ENCODE data around the gene SDK1.

Gene SDK1

GRCh38 chr7:4149645-4150044 is 848.6 kb downstream of the SDK1 start:
- Histone ChIP-seq H3K36me3 (ENCODE audit: control insufficient read depth, insufficient read depth, low read length, severe bottlenecking) (no peaks in the 10 kb centered on the region), H3K9ac (ENCODE audit: low read length) (no peak overlapping the region), H3K27me3 (replicated peaks; ENCODE audit: control insufficient read depth, insufficient read depth, low read length) (no peaks in the 10 kb centered on the region), H3K4me3 (ENCODE audit: low read length) (no peak overlapping the region), H3K4me1 (ENCODE audit: control insufficient read depth, insufficient read depth, low read length) (peaks cover 4% of the 10 kb centered on the region), H3K9me3 (ENCODE audit: control insufficient read depth, low read length) (no peaks in the 10 kb centered on the region)
- DNase-seq (ENCODE audit: low read depth), result no peak

- Histone ChIP-seq H3K4me3 (ENCODE audit: low read length) (no peak overlapping the region), H3K27me3 (replicated peaks; ENCODE audit: control insufficient read depth, insufficient read depth, low read length) (no peaks in the 10 kb centered on the region), H3K9ac (ENCODE audit: low read length) (no peak overlapping the region), H3K4me1 (ENCODE audit: control insufficient read depth, insufficient read depth, low read length) (no peaks in the 10 kb centered on the region), H3K36me3 (ENCODE audit: control insufficient read depth, insufficient read depth, low read length, severe bottlenecking) (no peaks in the 10 kb centered on the region), H3K9me3 (ENCODE audit: control insufficient read depth, low read length) (no peaks in the 10 kb centered on the region)
- no peak for DNase-seq (ENCODE audit: low read depth)
Measured at GRCh38 chr7:4150731-4151130, 849.7 kb downstream of the SDK1 start.

GRCh38 chr7:4151524-4151923 is 850.5 kb downstream of the SDK1 start:
- Histone ChIP-seq H3K4me3 (ENCODE audit: low read length) (no peak overlapping the region), H3K9me3 (ENCODE audit: control insufficient read depth, low read length) (no peaks in the 10 kb centered on the region), H3K36me3 (ENCODE audit: control insufficient read depth, insufficient read depth, low read length, severe bottlenecking) (no peaks in the 10 kb centered on the region)

GRCh38 chr7:4151926-4152549 is 851.0 kb downstream of the SDK1 start:
- no peak for DNase-seq (ENCODE audit: low read depth)
- Histone ChIP-seq H3K9me3 (ENCODE audit: control insufficient read depth, low read length) (no peaks in the 10 kb centered on the region), H3K4me1 (ENCODE audit: control insufficient read depth, insufficient read depth, low read length) (no peaks in the 10 kb centered on the region), H3K36me3 (ENCODE audit: control insufficient read depth, insufficient read depth, low read length, severe bottlenecking) (no peaks in the 10 kb centered on the region), H3K9ac (ENCODE audit: low read length) (no peak overlapping the region), H3K4me3 (ENCODE audit: low read length) (no peak overlapping the region), H3K27me3 (replicated peaks; ENCODE audit: control insufficient read depth, insufficient read depth, low read length) (no peaks in the 10 kb centered on the region)

More at GRCh38 chr7:4151524-4151923, 850.5 kb downstream of the SDK1 start:
- Histone ChIP-seq H3K27me3 (replicated peaks; ENCODE audit: control insufficient read depth, insufficient read depth, low read length) (no peaks in the 10 kb centered on the region), H3K4me1 (ENCODE audit: control insufficient read depth, insufficient read depth, low read length) (no peaks in the 10 kb centered on the region), H3K9ac (ENCODE audit: low read length) (no peak overlapping the region)
- DNase-seq (ENCODE audit: low read depth), result no peak

- H3K36me3 ChIP-seq (ENCODE audit: control insufficient read depth, insufficient read depth, low read length, severe bottlenecking), result no peaks in the 10 kb centered on the region
- H3K9ac ChIP-seq (ENCODE audit: low read length), result no peak overlapping the region
- peaks cover 6% of the 10 kb centered on the region for H3K4me1 ChIP-seq (ENCODE audit: control insufficient read depth, insufficient read depth, low read length)
- DNase-seq (ENCODE audit: low read depth), result no peak
- no peak overlapping the region for H3K4me3 ChIP-seq (ENCODE audit: low read length)
- no peaks in the 10 kb centered on the region for H3K9me3 ChIP-seq (ENCODE audit: control insufficient read depth, low read length)
- H3K27me3 ChIP-seq (replicated peaks; ENCODE audit: control insufficient read depth, insufficient read depth, low read length), result no peaks in the 10 kb centered on the region
Measured at GRCh38 chr7:4154882-4155535, 854.0 kb downstream of the SDK1 start.

- Histone ChIP-seq H3K36me3 (ENCODE audit: control insufficient read depth, insufficient read depth, low read length, severe bottlenecking) (no peaks in the 10 kb centered on the region), H3K9ac (ENCODE audit: low read length) (no peak overlapping the region), H3K9me3 (ENCODE audit: control insufficient read depth, low read length) (no peaks in the 10 kb centered on the region), H3K4me1 (ENCODE audit: control insufficient read depth, insufficient read depth, low read length) (peaks cover 6% of the 10 kb centered on the region), H3K27me3 (replicated peaks; ENCODE audit: control insufficient read depth, insufficient read depth, low read length) (no peaks in the 10 kb centered on the region), H3K4me3 (ENCODE audit: low read length) (no peak overlapping the region)
- DNase-seq (ENCODE audit: low read depth), result no peak
Measured at GRCh38 chr7:4156190-4156589, 855.1 kb downstream of the SDK1 start.

GRCh38 chr7:4157651-4158050 is 856.6 kb downstream of the SDK1 start:
- Histone ChIP-seq H3K36me3 (ENCODE audit: control insufficient read depth, insufficient read depth, low read length, severe bottlenecking) (no peaks in the 10 kb centered on the region), H3K9me3 (ENCODE audit: control insufficient read depth, low read length) (no peaks in the 10 kb centered on the region), H3K4me3 (ENCODE audit: low read length) (no peak overlapping the region), H3K27me3 (replicated peaks; ENCODE audit: control insufficient read depth, insufficient read depth, low read length) (no peaks in the 10 kb centered on the region), H3K4me1 (ENCODE audit: control insufficient read depth, insufficient read depth, low read length) (peaks cover 6% of the 10 kb centered on the region), H3K9ac (ENCODE audit: low read length) (no peak overlapping the region)
- no peak for DNase-seq (ENCODE audit: low read depth)

GRCh38 chr7:4158441-4159153 is 857.5 kb downstream of the SDK1 start:
- Histone ChIP-seq H3K9ac (ENCODE audit: low read length) (no peak overlapping the region), H3K4me3 (ENCODE audit: low read length) (no peak overlapping the region), H3K4me1 (ENCODE audit: control insufficient read depth, insufficient read depth, low read length) (peaks cover 6% of the 10 kb centered on the region), H3K27me3 (replicated peaks; ENCODE audit: control insufficient read depth, insufficient read depth, low read length) (no peaks in the 10 kb centered on the region), H3K36me3 (ENCODE audit: control insufficient read depth, insufficient read depth, low read length, severe bottlenecking) (no peaks in the 10 kb centered on the region), H3K9me3 (ENCODE audit: control insufficient read depth, low read length) (no peaks in the 10 kb centered on the region)
- no peak for DNase-seq (ENCODE audit: low read depth)

- no peak for DNase-seq (ENCODE audit: low read depth)
- no peaks in the 10 kb centered on the region for H3K36me3 ChIP-seq (ENCODE audit: control insufficient read depth, insufficient read depth, low read length, severe bottlenecking)
- no peaks in the 10 kb centered on the region for H3K27me3 ChIP-seq (replicated peaks; ENCODE audit: control insufficient read depth, insufficient read depth, low read length)
- H3K4me1 ChIP-seq (ENCODE audit: control insufficient read depth, insufficient read depth, low read length), result peaks cover 6% of the 10 kb centered on the region
- H3K9me3 ChIP-seq (ENCODE audit: control insufficient read depth, low read length), result no peaks in the 10 kb centered on the region
- no peak overlapping the region for H3K4me3 ChIP-seq (ENCODE audit: low read length)
- H3K9ac ChIP-seq (ENCODE audit: low read length), result no peak overlapping the region
Measured at GRCh38 chr7:4159154-4159501, 858.1 kb downstream of the SDK1 start.

GRCh38 chr7:4159761-4160554 is 858.9 kb downstream of the SDK1 start:
- peaks cover 6% of the 10 kb centered on the region for H3K4me1 ChIP-seq (ENCODE audit: control insufficient read depth, insufficient read depth, low read length)
- H3K4me3 ChIP-seq (ENCODE audit: low read length), result no peak overlapping the region

More at GRCh38 chr7:4159761-4160554, 858.9 kb downstream of the SDK1 start:
- Histone ChIP-seq H3K27me3 (replicated peaks; ENCODE audit: control insufficient read depth, insufficient read depth, low read length) (no peaks in the 10 kb centered on the region), H3K9me3 (ENCODE audit: control insufficient read depth, low read length) (no peaks in the 10 kb centered on the region), H3K9ac (ENCODE audit: low read length) (no peak overlapping the region), H3K36me3 (ENCODE audit: control insufficient read depth, insufficient read depth, low read length, severe bottlenecking) (no peaks in the 10 kb centered on the region)
- no peak for DNase-seq (ENCODE audit: low read depth)

Measured in adipocyte (in vitro differentiated cells).